Hematopoietic multipotent progenitor cell treated with erythropoietin and hydrocortisone succinate and interleukin-3 and kit ligand, for 8 days (in vitro differentiated cells): ENCODE measurements around the gene IGIP.

Experiments
- DNase-seq: peaks from one replicate; pipeline ENCODE4 v3.0.0-alpha.2; 2015

IGIP gene

DNA sequence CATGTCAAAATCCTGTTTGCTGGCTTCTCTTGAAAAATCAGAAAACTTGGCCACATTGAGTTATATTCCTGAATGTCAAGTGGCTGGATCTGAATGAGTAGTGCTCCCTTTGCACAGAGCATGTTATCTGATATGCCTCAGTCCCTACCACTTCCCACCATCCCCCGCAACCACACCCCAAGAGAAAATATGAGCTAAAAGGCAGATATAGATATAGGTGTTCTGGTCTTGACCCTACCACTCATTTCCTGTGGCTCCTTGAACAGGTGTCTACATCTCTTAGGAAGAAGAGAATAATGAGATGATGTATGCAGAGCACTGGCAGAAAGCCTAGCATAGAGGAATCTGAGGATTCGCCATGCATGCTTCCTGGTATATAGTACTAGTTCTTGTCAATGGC, 42.6 kb downstream of the IGIP start:
- no peak for DNase-seq

DNA sequence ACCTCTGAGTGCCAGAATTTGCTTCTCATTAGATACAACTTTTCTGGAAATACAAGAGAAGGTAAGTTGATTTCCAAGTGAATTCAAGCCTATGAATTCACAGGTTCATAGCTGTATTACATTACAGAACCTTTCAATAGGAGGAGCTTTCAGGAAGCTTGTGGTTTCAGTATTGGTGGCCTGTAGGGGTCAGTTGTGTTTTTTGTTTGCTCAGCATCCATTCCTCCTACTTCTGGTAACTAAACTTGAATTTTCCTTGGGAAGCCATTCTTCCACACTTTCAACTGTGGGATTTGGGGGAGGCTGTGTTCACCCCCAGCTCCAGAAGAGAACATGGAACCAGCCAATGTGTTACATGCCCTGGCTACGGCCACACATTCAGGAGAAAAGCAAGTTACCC, 43.7 kb downstream of the IGIP start:
- no peak for DNase-seq

DNA sequence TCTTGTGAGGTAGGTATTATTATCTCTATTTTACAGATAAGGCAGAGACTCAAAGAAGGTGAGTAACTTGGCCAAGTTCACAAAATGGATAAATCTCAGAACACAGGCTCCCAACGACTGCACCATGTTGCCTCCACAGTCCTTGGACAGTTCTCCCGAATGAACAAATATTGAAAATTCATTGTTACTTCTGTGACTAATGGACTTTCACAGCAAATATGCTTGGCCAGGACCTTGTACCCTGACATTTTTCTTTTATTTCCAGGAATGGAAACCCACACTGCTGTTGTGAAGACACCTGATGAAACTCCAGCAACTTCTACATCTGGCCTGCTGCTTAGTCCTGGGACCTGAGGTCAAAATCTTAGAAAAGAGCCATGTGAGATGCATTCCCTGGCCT, 46.7 kb downstream of the IGIP start:
- no peak for DNase-seq

DNA sequence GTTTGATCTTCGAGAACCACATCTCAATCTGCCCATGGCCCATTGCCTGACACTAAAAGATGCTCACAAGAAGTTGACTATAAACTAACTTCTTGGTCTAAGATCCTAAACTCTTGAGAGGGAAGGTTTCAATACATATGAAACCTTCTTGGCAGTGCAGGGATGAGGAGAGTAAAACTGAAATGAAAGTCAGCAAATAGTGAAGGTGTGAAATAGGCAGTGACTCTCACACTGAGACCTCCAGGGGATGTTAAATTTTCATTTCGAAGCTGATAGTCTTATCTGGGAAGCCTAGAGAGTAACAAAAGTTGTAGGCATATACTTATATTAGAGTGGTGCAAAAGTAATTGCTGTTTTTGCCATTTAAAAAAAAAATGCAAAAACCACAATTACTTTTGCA, 48.3 kb downstream of the IGIP start:
- DNase-seq: no peak

DNA sequence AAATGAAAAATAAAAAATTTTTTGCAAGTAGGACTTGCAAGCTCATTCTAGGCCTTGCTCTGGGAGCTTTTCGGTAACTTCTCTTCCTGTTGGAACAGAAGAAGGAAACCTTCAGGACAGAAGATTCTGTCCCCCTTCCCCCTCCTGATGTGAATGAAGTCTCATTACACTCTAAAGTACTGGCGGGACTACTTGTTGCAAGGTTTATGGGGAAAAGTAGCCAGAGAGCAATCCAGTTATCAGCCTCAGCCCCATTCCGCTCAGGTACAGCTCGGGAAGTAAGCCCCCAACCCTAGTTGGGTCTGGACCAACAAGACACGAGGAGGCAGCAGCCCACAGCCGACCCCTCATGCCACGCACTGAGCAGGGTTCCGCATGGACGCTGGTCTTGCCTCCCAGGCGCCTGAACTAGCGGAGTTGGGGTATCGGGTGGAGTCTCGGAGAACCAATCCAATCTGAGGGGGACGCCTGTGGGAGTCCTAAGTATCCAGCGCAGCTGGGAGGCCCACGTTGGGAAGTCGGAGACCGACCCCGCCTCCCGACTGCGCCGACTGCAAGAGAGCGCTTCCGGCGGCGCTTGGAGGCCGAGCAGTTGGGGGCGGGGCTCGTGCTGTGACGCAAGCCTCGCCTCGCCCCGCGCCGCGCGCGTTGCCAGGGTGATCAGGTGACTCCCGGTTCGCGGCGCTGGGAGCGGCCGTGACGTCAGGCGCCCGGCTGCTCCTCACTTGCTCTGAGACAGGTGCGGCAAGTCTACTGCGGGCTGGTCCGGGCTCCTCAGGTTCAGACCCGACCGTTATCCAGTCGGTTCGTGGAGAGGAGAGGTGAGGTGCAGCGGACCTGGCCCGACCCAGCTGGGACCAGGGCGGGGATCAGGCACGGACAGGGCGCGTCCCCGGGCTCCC, 49.0 kb downstream of the IGIP start, which contains the start of gene CYSTM1:
TSS of gene CYSTM1 (plus strand) at position 724 of the 902 bp plus-strand sequence. CDS start 19,278 bp downstream, outside the sequence.
- DNase-seq: peak; percentile 90

DNA sequence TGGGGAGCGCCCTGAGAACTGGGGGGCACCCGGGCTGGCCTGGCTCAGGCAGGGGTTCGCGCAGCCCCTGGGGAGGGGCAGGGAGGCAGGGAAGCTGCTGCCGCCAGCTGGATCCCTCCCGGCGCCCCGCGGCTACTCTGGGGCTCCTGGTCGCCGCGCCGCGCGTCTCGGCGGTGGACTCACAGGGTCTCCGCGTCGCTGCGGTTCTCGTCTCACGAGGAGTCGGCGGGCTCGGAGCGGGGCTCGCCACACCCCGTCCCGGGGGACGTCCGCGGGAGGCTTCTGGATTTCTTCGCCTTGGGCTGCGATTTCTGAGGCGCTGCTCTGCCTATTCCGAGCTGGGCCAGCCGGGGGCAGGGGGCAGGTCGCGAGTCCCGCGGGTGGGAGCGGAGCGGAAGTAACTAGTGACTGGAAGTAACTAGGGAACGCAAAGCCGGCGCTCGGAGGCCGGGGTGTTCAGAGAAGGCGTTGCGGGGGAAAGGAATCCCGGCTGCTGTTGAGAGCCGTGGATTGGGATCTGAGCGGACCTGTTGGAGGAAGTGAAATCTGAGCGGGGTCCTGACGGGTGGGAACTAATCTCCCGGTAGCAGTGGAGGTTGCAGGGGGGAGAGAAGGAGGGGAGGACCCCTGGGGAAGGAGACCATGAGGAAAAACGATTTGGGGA, 49.8 kb downstream of the IGIP start:
- peak; percentile 43 for DNase-seq

DNA sequence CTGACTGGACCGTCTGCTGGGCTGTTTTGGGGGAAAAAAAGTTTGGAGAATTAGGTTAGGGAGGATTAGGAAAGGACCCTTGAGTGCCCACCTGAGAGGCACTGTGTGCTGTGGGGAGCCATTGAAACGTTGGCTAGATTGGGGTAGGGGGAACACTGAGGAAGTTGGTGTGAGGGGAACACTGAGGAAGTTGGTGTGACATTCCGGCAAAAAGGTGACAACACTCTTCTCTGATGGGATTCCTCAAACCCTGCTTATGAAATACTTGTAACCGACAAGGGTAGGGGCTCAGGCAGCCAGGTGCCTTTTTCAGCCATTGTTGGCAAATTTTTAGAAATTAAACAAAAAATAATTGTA, 50.3 kb downstream of the IGIP start:
- no peak for DNase-seq

DNA sequence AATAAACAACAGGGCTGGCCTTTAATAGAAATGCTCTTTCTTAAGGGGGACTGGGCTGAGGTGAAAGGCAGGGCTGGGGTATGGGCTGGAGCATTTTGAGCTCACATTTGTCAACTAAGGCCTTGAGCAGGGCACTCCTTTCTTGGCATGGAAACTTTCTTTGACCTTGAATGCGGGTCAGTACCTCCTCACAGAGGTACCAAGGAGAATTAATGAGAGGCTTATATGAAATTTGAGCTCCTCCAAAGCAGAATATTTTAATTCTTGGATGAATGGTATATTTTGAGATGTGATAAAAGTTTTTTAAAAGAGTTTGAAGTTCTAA, 52.3 kb downstream of the IGIP start:
- DNase-seq: no peak

DNA sequence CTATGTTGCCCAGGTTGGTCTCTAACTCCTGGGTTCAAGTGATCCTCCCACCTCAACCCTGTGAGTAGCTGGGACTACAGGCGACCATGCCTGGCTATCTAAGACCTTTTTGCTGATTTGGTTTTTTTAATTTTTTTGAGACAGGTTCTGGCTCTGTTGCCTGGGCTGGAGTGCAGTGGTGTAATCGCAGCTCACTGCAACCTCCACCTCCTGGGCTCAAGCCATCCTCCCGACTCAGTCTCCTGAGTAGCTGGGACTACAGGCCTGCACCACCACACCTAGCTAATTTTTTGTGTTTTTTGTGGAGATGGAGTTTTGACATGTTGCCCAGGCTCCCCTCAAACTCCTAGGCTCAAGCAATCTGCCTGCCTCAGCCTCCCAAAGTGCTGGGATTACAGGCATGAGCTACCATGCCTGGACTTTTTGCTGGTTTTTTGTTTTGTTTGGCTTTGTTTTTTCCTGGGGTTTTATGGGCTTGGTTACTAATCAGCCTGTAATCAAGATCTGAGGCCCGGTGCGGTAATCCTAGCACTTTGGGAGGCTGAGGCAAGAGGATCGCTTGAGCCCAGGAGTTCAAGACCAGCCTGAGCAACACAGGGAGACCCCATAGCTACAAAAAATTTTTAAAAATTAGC, 52.9 kb downstream of the IGIP start:
- no peak for DNase-seq
